Right lobe of liver (tissue), 4 donors: Measurements from ENCODE around the gene BSG.

ENCODE experiments used
- CTCF ChIP-seq, 4 donors: fragments of 200-600 bp in 3 of 4; fragments of 450-650 bp in 1 of 4; IDR thresholded peaks; one replicate each; pipeline versions ENCODE4 v1.5.1 to v1.8.0; 2016 to 2022; ENCODE audit warnings: antibody characterized with exemption in 4 of 4, mild to moderate bottlenecking in 2 of 4
- POLR2A ChIP-seq: fragments of 450-650 bp; IDR thresholded peaks from one replicate; pipeline ENCODE4 v1.6.1; 2017; ENCODE audit warnings: antibody characterized with exemption, mild to moderate bottlenecking
- donor health status: DM: no; HTN: no; CAD: no.
- donor health status: DM: no; HTN: no; CAD: no.
- donor health status: DM: no; HTN: yes; CAD: no.

DNA sequence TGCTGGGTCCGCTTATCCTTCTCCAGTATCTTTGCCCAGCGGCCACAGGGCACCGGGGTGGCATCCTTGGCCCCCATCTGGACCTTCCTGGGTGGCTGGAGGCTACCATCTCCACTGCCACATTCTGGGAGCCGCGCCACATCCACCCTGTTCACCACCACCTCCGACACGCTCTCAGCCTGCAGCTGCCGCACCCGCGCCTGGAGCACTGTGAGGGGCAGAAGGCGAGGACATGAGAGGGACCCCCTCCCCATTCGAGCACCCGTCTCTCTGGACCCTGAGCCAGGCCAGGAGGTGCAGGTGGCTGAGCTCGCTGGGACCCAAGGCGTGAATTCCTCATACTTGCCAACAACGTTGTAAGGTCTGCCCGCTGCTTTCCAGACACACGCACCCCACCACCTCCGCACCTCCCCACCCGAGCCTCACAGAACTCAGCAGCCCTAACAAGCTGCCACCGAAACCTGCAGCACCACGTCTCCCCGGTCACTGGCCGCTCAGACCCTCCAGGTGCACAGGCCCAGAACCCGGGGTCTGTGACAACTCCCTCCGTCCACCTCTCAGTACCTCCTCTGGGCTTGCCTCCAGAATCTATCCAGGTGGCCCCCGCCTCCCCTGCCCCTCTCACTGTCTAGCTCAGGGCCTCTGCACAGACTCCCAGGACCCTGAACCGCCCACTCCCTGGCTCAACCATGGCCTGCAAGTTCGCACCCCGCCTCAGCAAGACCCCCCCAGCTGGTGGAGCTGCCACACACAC, 57.7 kb downstream of the BSG start:
- TF ChIP-seq POLR2A = no peak
- TF ChIP-seq CTCF (IDR thresholded peaks at IDR 0.05) = no peak
